Peyer's patch (tissue), 4 donors: ENCODE results near the gene FAM240A.

Source experiments
- CTCF ChIP-seq, 6 experiments: fragments of 450-650 bp in 4 of 6; fragments of 200-600 bp in 2 of 6; sonication (generic) in 1 of 6; IDR thresholded peaks; one replicate each; pipeline ENCODE4 v1.5.1; 2017 to 2019; ENCODE audit warnings: antibody characterized with exemption in 6 of 6, mild to moderate bottlenecking in 3 of 6, moderate library complexity in 1 of 6
- POLR2A ChIP-seq, 2 donors: fragments of 450-650 bp; IDR thresholded peaks; one replicate each; pipeline ENCODE4 v1.5.1; 2017; ENCODE audit warnings: antibody characterized with exemption in 2 of 2, mild to moderate bottlenecking in 2 of 2, moderate library complexity in 2 of 2

DNA sequence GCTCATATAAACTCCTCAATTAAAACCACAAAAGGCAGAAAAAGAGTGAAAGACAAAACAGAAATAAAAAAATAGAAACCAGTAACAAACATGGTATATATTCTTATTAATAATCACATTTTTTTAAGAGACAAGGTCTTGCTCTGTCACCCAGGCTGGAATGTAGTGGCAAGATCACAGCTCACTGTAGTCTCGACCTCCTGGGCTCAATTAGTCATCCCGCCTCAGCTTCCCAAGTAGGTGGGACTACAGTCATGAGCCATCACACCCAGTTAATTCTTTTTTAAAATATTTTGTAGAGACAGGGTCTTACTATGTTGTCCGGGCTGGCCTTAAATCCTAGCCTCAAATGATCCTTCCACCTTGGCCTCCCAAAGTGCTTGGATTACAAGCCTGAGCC lies 37.1 kb downstream of the FAM240A start:
- TF ChIP-seq CTCF (IDR thresholded peaks at IDR 0.05) (no peak), POLR2A (IDR thresholded peaks at IDR 0.05) (no peak)
